IMR-90 (cell line): ENCODE data around the gene TMEM43. TPM values are rescaled to one million over a fixed set of nuclear protein-coding genes. Genes with fewer than 3 reads are reported as not detected.
A peak's percentile ranks its signal among the peaks of the same experiment; 100 is the strongest.

Experiments
- ATAC-seq: fragments of 200-7000 bp; cut with Tn5 transposase; 2 replicates; pipeline ENCODE4 v1.9.1; 2020; ENCODE audit warnings: low read depth, mild to moderate bottlenecking, moderate library complexity
- BruUV-seq: library from RNA; stranded (reverse); fragments of 400-500 nt; replicated peaks from 2 replicates; lab custom pipeline; 2021; lab: Mats Ljungman, UMichigan
- CTCF ChIA-PET: fragments of 300-600 bp; formaldehyde crosslinking; extraction: SDS; loops from one replicate; lab custom pipeline; 2021; ENCODE audit warnings: antibody characterized with exemption; lab: Yijun Ruan, JAX
- POLR2A ChIA-PET: fragments of 300-600 bp; sonication (Branson Sonifier 250); formaldehyde crosslinking; loops from one replicate; lab custom pipeline; 2022; ENCODE audit warnings: antibody characterized with exemption; ENCODE audit not compliant: unreplicated experiment; lab: Charles Lee
- DNase-seq: peaks from one replicate; pipeline ENCODE4 v3.0.0; 2013
- H2AFZ ChIP-seq: replicated peaks from 2 replicates; pipeline ENCODE3; 2013; ENCODE audit warnings: low read length, mild to moderate bottlenecking; ENCODE audit not compliant: poor library complexity
- H2AK5ac ChIP-seq: 2 replicates; pipeline ENCODE4 v1.6.1; 2013; ENCODE audit warnings: low read depth, low read length, inconsistent platforms
- H2AK9ac ChIP-seq: replicated peaks from 2 replicates; pipeline ENCODE3; 2013; ENCODE audit warnings: mild to moderate bottlenecking, low read depth, low read length, moderate library complexity; ENCODE audit not compliant: poor library complexity
- H2BK120ac ChIP-seq: 2 replicates; pipeline ENCODE4 v1.6.1; 2013; ENCODE audit warnings: low read depth, low read length, inconsistent platforms
- H2BK15ac ChIP-seq: 3 replicates; pipeline ENCODE4 v1.6.1; 2013; ENCODE audit warnings: low read depth, low read length, inconsistent platforms
- H2BK20ac ChIP-seq: 2 replicates; pipeline ENCODE4 v1.6.1; 2013; ENCODE audit warnings: low read depth, mild to moderate bottlenecking, inconsistent platforms, low read length, moderate library complexity
- H2BK5ac ChIP-seq: 2 replicates; pipeline ENCODE4 v1.6.1; 2013; ENCODE audit warnings: mild to moderate bottlenecking, low read depth, low read length, inconsistent platforms; ENCODE audit not compliant: poor library complexity, severe bottlenecking
- H3K14ac ChIP-seq: replicated peaks from 2 replicates; pipeline ENCODE4 v1.6.1; 2013; ENCODE audit warnings: low read depth, low read length, inconsistent platforms
- H3K18ac ChIP-seq: 2 replicates; pipeline ENCODE4 v1.6.1; 2013; ENCODE audit warnings: low read depth, low read length, control low read depth
- H3K23ac ChIP-seq: 2 replicates; pipeline ENCODE4 v1.6.1; 2013; ENCODE audit warnings: low read depth, low read length, inconsistent platforms
- H3K27ac ChIP-seq: 2 replicates; pipeline ENCODE4 v1.5.1; 2013; ENCODE audit warnings: mild to moderate bottlenecking, control low read depth, low read length; ENCODE audit not compliant: insufficient read depth
- H3K27me3 ChIP-seq: 2 replicates; pipeline ENCODE4 v1.6.1; 2013; ENCODE audit warnings: low read length; ENCODE audit not compliant: control insufficient read depth, insufficient read depth
- H3K36me3 ChIP-seq: 2 replicates; pipeline ENCODE4 v1.6.1; 2013; ENCODE audit warnings: low read length, mixed read lengths; ENCODE audit not compliant: control insufficient read depth, insufficient read depth
- H3K4ac ChIP-seq: 2 replicates; pipeline ENCODE4 v1.6.1; 2013; ENCODE audit warnings: low read depth, low read length, inconsistent platforms
- H3K4me1 ChIP-seq: 2 replicates; pipeline ENCODE4 v1.6.1; 2013; ENCODE audit warnings: low read length, mixed read lengths; ENCODE audit not compliant: control insufficient read depth, insufficient read depth
- H3K4me2 ChIP-seq: 2 replicates; pipeline ENCODE4 v1.6.1; 2013; ENCODE audit warnings: low read depth, mild to moderate bottlenecking, control low read depth, low read length, moderate library complexity
- H3K4me3 ChIP-seq: 2 replicates; pipeline ENCODE4 v1.5.1; 2013; ENCODE audit warnings: low read depth, mild to moderate bottlenecking, control low read depth, low read length, moderate library complexity; ENCODE audit not compliant: insufficient read depth
- H3K56ac ChIP-seq: 2 replicates; pipeline ENCODE4 v1.6.1; 2013; ENCODE audit warnings: low read length, inconsistent platforms; ENCODE audit not compliant: insufficient read depth; ENCODE audit errors: extremely low read depth
- H3K79me1 ChIP-seq, 2 experiments: 2 replicates each; pipeline ENCODE4 v1.6.1; 2013; ENCODE audit warnings: low read length in 2 of 2, inconsistent platforms in 1 of 2, low read depth in 1 of 2
- H3K9ac ChIP-seq: 2 replicates; pipeline ENCODE4 v1.6.1; 2013; ENCODE audit warnings: low read depth, low read length, control low read depth
- H3K9me1 ChIP-seq: 2 replicates; pipeline ENCODE4 v1.6.1; 2013; ENCODE audit warnings: low read length, inconsistent platforms; ENCODE audit not compliant: insufficient read depth
- H3K9me3 ChIP-seq: 2 replicates; pipeline ENCODE4 v1.6.1; 2013; ENCODE audit warnings: low read length; ENCODE audit not compliant: control insufficient read depth, insufficient read depth
- H4K20me1 ChIP-seq: 2 replicates; pipeline ENCODE4 v1.6.1; 2013; ENCODE audit warnings: low read length, inconsistent platforms; ENCODE audit not compliant: insufficient read depth
- H4K5ac ChIP-seq: 2 replicates; pipeline ENCODE4 v1.6.1; 2013; ENCODE audit warnings: mild to moderate bottlenecking, low read depth, low read length, control low read depth
- H4K8ac ChIP-seq, 2 experiments: 2 replicates each; pipeline ENCODE4 v1.6.1; 2013; ENCODE audit warnings: low read depth in 2 of 2, low read length in 2 of 2, control low read depth in 1 of 2, inconsistent platforms in 1 of 2
- H4K91ac ChIP-seq: 2 replicates; pipeline ENCODE4 v1.6.1; 2013; ENCODE audit warnings: low read depth, low read length, inconsistent platforms; ENCODE audit not compliant: insufficient read depth
- BHLHE40 ChIP-seq: fragments of 150-350 bp; IDR thresholded peaks from 2 replicates; pipeline ENCODE4 v1.6.1; 2016; ENCODE audit warnings: mild to moderate bottlenecking, low read depth, low read length
- CEBPB ChIP-seq: IDR thresholded peaks from 2 replicates; pipeline ENCODE4 v1.6.1; 2012; ENCODE audit warnings: low read depth, low read length, improper control_type of control experiment
- CHD1 ChIP-seq: IDR thresholded peaks from 2 replicates; pipeline ENCODE4 v1.6.1; 2012; ENCODE audit warnings: low read depth, low read length, improper control_type of control experiment
- ELK1 ChIP-seq: fragments of 150-350 bp; IDR thresholded peaks from 2 replicates; pipeline ENCODE4 v1.6.1; 2016; ENCODE audit warnings: low read depth, mild to moderate bottlenecking, low read length, moderate library complexity, borderline replicate concordance
- FOS ChIP-seq: fragments of 150-350 bp; IDR thresholded peaks from 2 replicates; pipeline ENCODE4 v1.6.1; 2016; ENCODE audit warnings: low read depth, low read length
- MAZ ChIP-seq: IDR thresholded peaks from 2 replicates; pipeline ENCODE4 v1.6.1; 2012; ENCODE audit warnings: low read depth, mild to moderate bottlenecking, low read length, improper control_type of control experiment, moderate library complexity, borderline replicate concordance
- MXI1 ChIP-seq: IDR thresholded peaks from 2 replicates; pipeline ENCODE4 v1.6.1; 2012; ENCODE audit warnings: low read depth, mild to moderate bottlenecking, low read length, moderate library complexity, borderline replicate concordance
- NFE2L2 ChIP-seq: fragments of 150-350 bp; IDR thresholded peaks from 2 replicates; pipeline ENCODE4 v1.6.1; 2016; ENCODE audit warnings: low read depth, mild to moderate bottlenecking, low read length
- POLR2A ChIP-seq: IDR thresholded peaks from 2 replicates; pipeline ENCODE4 v1.6.1; 2012; ENCODE audit warnings: mild to moderate bottlenecking, low read depth, low read length
- RAD21 ChIP-seq: IDR thresholded peaks from 2 replicates; pipeline ENCODE4 v1.6.1; 2012; ENCODE audit warnings: low read length, improper control_type of control experiment
- RCOR1 ChIP-seq: IDR thresholded peaks from 2 replicates; pipeline ENCODE4 v1.6.1; 2012; ENCODE audit warnings: mild to moderate bottlenecking, low read length, improper control_type of control experiment; ENCODE audit not compliant: insufficient replicate concordance
- RFX5 ChIP-seq: IDR thresholded peaks from 2 replicates; pipeline ENCODE4 v1.8.0; 2012; ENCODE audit warnings: low read depth, mild to moderate bottlenecking, low read length, moderate library complexity
- SMC3 ChIP-seq: fragments of 150-350 bp; IDR thresholded peaks from 2 replicates; pipeline ENCODE4 v1.6.1; 2016; ENCODE audit warnings: low read depth, mild to moderate bottlenecking, antibody characterized with exemption, low read length, moderate library complexity
- USF2 ChIP-seq: fragments of 150-350 bp; IDR thresholded peaks from 2 replicates; pipeline ENCODE4 v1.6.1; 2017; ENCODE audit warnings: mild to moderate bottlenecking, antibody characterized with exemption, low read length, low read depth
- WGBS, 2 experiments: methylation state at CpG; one replicate each; pipeline versions ENCODE4 v1.1.5 to v1.1.7; 2013; ENCODE audit warnings: missing lambda C conversion rate in 2 of 2; ENCODE audit not compliant: insufficient read length in 1 of 2; ENCODE audit errors: extremely low coverage in 2 of 2; 5-methylcytosine and 5-hydroxymethylcytosine counted together
- dilution Hi-C: fragments of 300-500 bp; cut with HindIII; formaldehyde crosslinking; loops from one replicate; pipeline ENCODE4 v1.14.3; 2018; ENCODE audit warnings: low sequenced_read_pairs; ENCODE audit not compliant: unreplicated experiment
- in situ Hi-C: fragments of 300-500 bp; cut with MboI; formaldehyde crosslinking; loops from 3 replicates; pipeline ENCODE4 v1.14.3; 2019; ENCODE audit warnings: low sequenced_read_pairs, inconsistent platforms, mixed read lengths
- intact Hi-C: fragments of 100-400 bp; cut with micrococcal nuclease; formaldehyde crosslinking; loops from 2 replicates; pipeline ENCODE4 v1.10.0; 2022
- polyA plus RNA-seq, 3 experiments: library from polyadenylated mRNA; depleted of rRNA; stranded (reverse); fragments of >200 nt; gene quantifications; 2 replicates each; pipeline ENCODE4 v1.2.3, GENCODE V29; 2012; ENCODE audit warnings: low replicate concordance in 1 of 3
- total RNA-seq: library from RNA; depleted of rRNA; stranded (reverse); fragments of >200 nt; gene quantifications from 2 replicates; pipeline ENCODE4 v1.2.3, GENCODE V29; 2012
- TF ChIP-seq, protein P1 (sequence below): conservative IDR thresholded peaks from 2 replicates; pipeline ENCODE4 v1.5.1; 2012; ENCODE audit warnings: mild to moderate bottlenecking, low read depth, low read length, improper control_type of control experiment

TMEM43 gene
- total and polyA plus RNA-seq, 2 of the 4 experiments (the other 2 are of a cell fraction): 109 to 114 TPM

GRCh38 chr3:14145236-14145635 is 20.4 kb downstream of the TMEM43 start:
- DNase-seq (peak; percentile 60), ATAC-seq (no peak)
- Histone ChIP-seq H2AK5ac (peak overlapping the region; percentile 85; the same call in 1 of the 2 replicates), H3K9me3 (no peaks in the 10 kb centered on the region), H3K79me1 (peaks cover 0 to 19% of the 10 kb centered on the region in 2 experiments; a peak in 1 of 4 replicates), H2BK120ac (peak overlapping the region; percentile 88), H2AK9ac (peak overlapping the region; percentile 68), H3K36me3 (peaks cover 55% of the 10 kb centered on the region), H3K4me2 (peak overlapping the region; percentile 25; the same call in 1 of the 2 replicates), H3K27ac (peak overlapping the region; percentile 95), H4K8ac (peak overlapping the region in 1 of 2 experiments; percentile 72; a peak in 2 of 4 replicates), H3K4me3 (no peak overlapping the region), H2BK20ac (peak overlapping the region; percentile 81), H3K4ac (peak overlapping the region; percentile 92), H2BK5ac (peak overlapping the region; percentile 82), H3K9me1 (peaks cover 24% of the 10 kb centered on the region; the same call in 1 of the 2 replicates), H4K91ac (peak overlapping the region; percentile 89), H2BK15ac (peak overlapping the region; percentile 12; the same call in 2 of the 3 replicates), H3K27me3 (no peaks in the 10 kb centered on the region), H4K5ac (peak overlapping the region; percentile 85), H2AFZ (peak overlapping the region; percentile 36), H3K18ac (peak overlapping the region; percentile 87), H4K20me1 (peaks cover 7% of the 10 kb centered on the region), H3K9ac (peak overlapping the region; percentile 13; the same call in 1 of the 2 replicates), H3K4me1 (peaks cover 29% of the 10 kb centered on the region), H3K23ac (peak overlapping the region; percentile 69), H3K56ac (peak overlapping the region; percentile 59; the same call in 1 of the 2 replicates), H3K14ac (peak overlapping the region; percentile 46; the same call in 1 of the 2 replicates)
- POLR2A ChIA-PET: interaction anchor here (1.1 kb wide), 1 partner anchor 33 kb away, joined by 3 read pairs; the partner anchor contains the start of genes LSM3 and XPC
- intact Hi-C loops (no loop called here), in situ Hi-C loops (loop anchor here (25.0 kb wide), 1 partner anchor 108 kb away; no protein-coding TSS in a partner anchor), dilution Hi-C loops (no loop called here)
- CTCF ChIA-PET: interaction anchor here (2.3 kb wide), 1 partner anchor 20 kb away, joined by 11 read pairs; the partner anchor contains the start of genes CHCHD4 and TMEM43
- BruUV-seq: no TSS peak
- 80% methylated on average over 2 of the region's 9 CpGs; no CpG with 5 or more reads in 1 of the 2 experiments for WGBS, 2 experiments
- TF ChIP-seq RCOR1 (no peak), CEBPB (no peak), RFX5 (no peak), MXI1 (no peak), RAD21 (no peak), POLR2A (no peak), NFE2L2 (no peak), USF2 (no peak), CHD1 (no peak), FOS (no peak), ELK1 (no peak), SMC3 (no peak), MAZ (no peak), BHLHE40 (no peak)
- TF ChIP-seq, protein P1, sequence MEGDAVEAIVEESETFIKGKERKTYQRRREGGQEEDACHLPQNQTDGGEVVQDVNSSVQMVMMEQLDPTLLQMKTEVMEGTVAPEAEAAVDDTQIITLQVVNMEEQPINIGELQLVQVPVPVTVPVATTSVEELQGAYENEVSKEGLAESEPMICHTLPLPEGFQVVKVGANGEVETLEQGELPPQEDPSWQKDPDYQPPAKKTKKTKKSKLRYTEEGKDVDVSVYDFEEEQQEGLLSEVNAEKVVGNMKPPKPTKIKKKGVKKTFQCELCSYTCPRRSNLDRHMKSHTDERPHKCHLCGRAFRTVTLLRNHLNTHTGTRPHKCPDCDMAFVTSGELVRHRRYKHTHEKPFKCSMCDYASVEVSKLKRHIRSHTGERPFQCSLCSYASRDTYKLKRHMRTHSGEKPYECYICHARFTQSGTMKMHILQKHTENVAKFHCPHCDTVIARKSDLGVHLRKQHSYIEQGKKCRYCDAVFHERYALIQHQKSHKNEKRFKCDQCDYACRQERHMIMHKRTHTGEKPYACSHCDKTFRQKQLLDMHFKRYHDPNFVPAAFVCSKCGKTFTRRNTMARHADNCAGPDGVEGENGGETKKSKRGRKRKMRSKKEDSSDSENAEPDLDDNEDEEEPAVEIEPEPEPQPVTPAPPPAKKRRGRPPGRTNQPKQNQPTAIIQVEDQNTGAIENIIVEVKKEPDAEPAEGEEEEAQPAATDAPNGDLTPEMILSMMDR: no peak
